Karpas-422 (cell line): ENCODE data around the gene STRAP. TPM values are rescaled to one million over a fixed set of nuclear protein-coding genes. Genes with fewer than 3 reads are reported as not detected.
"Not testable (repeated sequence)": the region's sequence is repeated elsewhere in the genome, so short reads cannot be mapped to it uniquely, and the experiment has no call there.

Experiments
- DNase-seq: peaks from one replicate; pipeline ENCODE4 v3.0.0-alpha.2; 2015
- H2AFZ ChIP-seq: fragments of 200-600 bp; sonication (generic); 2 replicates; pipeline ENCODE4 v1.6.1; 2014; ENCODE audit warnings: antibody characterized with exemption, low read length, mixed read lengths
- H3K27ac ChIP-seq: fragments of 200-600 bp; sonication (generic); 2 replicates; pipeline ENCODE4 v1.5.1; 2014; ENCODE audit warnings: mild to moderate bottlenecking, low read length, moderate library complexity
- H3K27me3 ChIP-seq: fragments of 200-600 bp; sonication (generic); 2 replicates; pipeline ENCODE4 v1.6.1; 2014; ENCODE audit warnings: low read length, mixed read lengths
- H3K36me3 ChIP-seq: fragments of 200-600 bp; sonication (generic); 2 replicates; pipeline ENCODE4 v1.6.1; 2014; ENCODE audit warnings: low read length, mixed read lengths; ENCODE audit not compliant: insufficient read depth
- H3K4me1 ChIP-seq: fragments of 200-600 bp; sonication (generic); 2 replicates; pipeline ENCODE4 v1.6.1; 2014; ENCODE audit warnings: mild to moderate bottlenecking, low read length, mixed read lengths
- H3K4me2 ChIP-seq: fragments of 200-600 bp; sonication (generic); 2 replicates; pipeline ENCODE4 v1.6.1; 2014; ENCODE audit warnings: low read length, low read depth, mild to moderate bottlenecking; ENCODE audit not compliant: poor library complexity, severe bottlenecking
- H3K4me3 ChIP-seq: fragments of 200-600 bp; sonication (generic); 2 replicates; pipeline ENCODE4 v1.5.1; 2014; ENCODE audit warnings: mild to moderate bottlenecking, antibody characterized with exemption, low read length, mixed read lengths
- H3K79me2 ChIP-seq: fragments of 200-600 bp; sonication (generic); 2 replicates; pipeline ENCODE4 v1.6.1; 2014; ENCODE audit warnings: mild to moderate bottlenecking, low read length, mixed read lengths
- H3K9ac ChIP-seq: fragments of 200-600 bp; sonication (generic); 2 replicates; pipeline ENCODE4 v1.6.0; 2014; ENCODE audit warnings: low read length
- H3K9me2 ChIP-seq: fragments of 200-600 bp; sonication (generic), shearing (Covaris generic); replicated peaks from 2 replicates; pipeline ENCODE4 v1.6.0; 2014; ENCODE audit warnings: mild to moderate bottlenecking, low read length, moderate library complexity; ENCODE audit not compliant: insufficient read depth
- H3K9me3 ChIP-seq: fragments of 300-700, 200-600 bp; sonication (generic); 2 replicates; pipeline ENCODE4 v1.6.1; 2014; ENCODE audit warnings: low read length, mixed read lengths
- H4K20me1 ChIP-seq: fragments of 200-600 bp; sonication (generic); 2 replicates; pipeline ENCODE4 v1.6.1; 2014; ENCODE audit warnings: mild to moderate bottlenecking, antibody characterized with exemption, low read length, low read depth; ENCODE audit not compliant: insufficient read depth
- total RNA-seq: library from RNA; depleted of rRNA; stranded (reverse); fragments of >200 nt; shearing (Covaris generic); gene quantifications from 2 replicates; pipeline ENCODE4 v1.2.3, GENCODE V29; 2014; ENCODE audit warnings: low replicate concordance

Gene STRAP
- total RNA-seq, 1 experiment from 2014 or later = 89.3 TPM

GRCh38 chr12:15859116-15859515, 23.1 kb upstream of the STRAP start:
- Histone ChIP-seq H4K20me1 (no peaks in the 10 kb centered on the region), H3K4me1 (peaks cover 5% of the 10 kb centered on the region), H3K9me3 (no peaks in the 10 kb centered on the region), H3K79me2 (no peaks in the 10 kb centered on the region), H3K9me2 (no peaks in the 10 kb centered on the region), H2AFZ (no peak overlapping the region), H3K36me3 (no peaks in the 10 kb centered on the region), H3K9ac (no peak overlapping the region), H3K27ac (no peak overlapping the region), H3K4me2 (no peak overlapping the region), H3K4me3 (no peak overlapping the region), H3K27me3 (no peaks in the 10 kb centered on the region)
- no peak for DNase-seq

- DNase-seq = no peak
- H3K9ac ChIP-seq = no peak overlapping the region
- H4K20me1 ChIP-seq = no peaks in the 10 kb centered on the region
- no peaks in the 10 kb centered on the region for H3K27me3 ChIP-seq
- no peaks in the 10 kb centered on the region for H3K9me2 ChIP-seq
- H3K4me2 ChIP-seq = no peak overlapping the region
- no peak overlapping the region for H3K4me3 ChIP-seq
- no peaks in the 10 kb centered on the region for H3K36me3 ChIP-seq
- peaks cover 6% of the 10 kb centered on the region for H3K4me1 ChIP-seq
- no peak overlapping the region for H2AFZ ChIP-seq
- no peaks in the 10 kb centered on the region for H3K9me3 ChIP-seq
- no peaks in the 10 kb centered on the region for H3K79me2 ChIP-seq
- H3K27ac ChIP-seq = no peak overlapping the region
Measured at GRCh38 chr12:15861404-15861803, 20.8 kb upstream of the STRAP start.

GRCh38 chr12:15862840-15863239, 19.3 kb upstream of the STRAP start:
- no peak overlapping the region for H3K4me2 ChIP-seq
- no peak overlapping the region for H3K9ac ChIP-seq
- H4K20me1 ChIP-seq = no peaks in the 10 kb centered on the region
- H3K27me3 ChIP-seq = no peaks in the 10 kb centered on the region
- H2AFZ ChIP-seq = no peak overlapping the region
- peaks cover 6% of the 10 kb centered on the region for H3K4me1 ChIP-seq
- H3K9me3 ChIP-seq = no peaks in the 10 kb centered on the region
- no peaks in the 10 kb centered on the region for H3K79me2 ChIP-seq
- no peak overlapping the region for H3K27ac ChIP-seq
- no peak for DNase-seq
- no peak overlapping the region for H3K4me3 ChIP-seq
- H3K36me3 ChIP-seq = no peaks in the 10 kb centered on the region
- H3K9me2 ChIP-seq = no peaks in the 10 kb centered on the region

- Histone ChIP-seq H3K4me2 (peak overlapping the region; percentile 44), H3K36me3 (no peaks in the 10 kb centered on the region), H3K4me1 (peaks cover 6% of the 10 kb centered on the region), H2AFZ (no peak overlapping the region), H3K9me3 (no peaks in the 10 kb centered on the region), H3K9me2 (no peaks in the 10 kb centered on the region), H3K4me3 (no peak overlapping the region), H3K9ac (no peak overlapping the region), H3K27me3 (no peaks in the 10 kb centered on the region), H3K27ac (no peak overlapping the region), H4K20me1 (no peaks in the 10 kb centered on the region), H3K79me2 (no peaks in the 10 kb centered on the region)
- DNase-seq = no peak
Measured at GRCh38 chr12:15863372-15863771, 18.8 kb upstream of the STRAP start.

GRCh38 chr12:15863984-15864383, 18.2 kb upstream of the STRAP start:
- Histone ChIP-seq H3K9me3 (no peaks in the 10 kb centered on the region), H3K36me3 (no peaks in the 10 kb centered on the region), H3K9me2 (no peaks in the 10 kb centered on the region), H3K27me3 (no peaks in the 10 kb centered on the region), H3K27ac (no peak overlapping the region), H3K79me2 (no peaks in the 10 kb centered on the region), H3K4me3 (peak overlapping the region; percentile 5; the same call in 1 of the 2 replicates), H3K4me2 (peak overlapping the region; percentile 44), H3K9ac (no peak overlapping the region), H2AFZ (0 out of 2 replicates have a peak overlapping the region, but pooled peaks have one; percentile 63), H3K4me1 (peaks cover 6% of the 10 kb centered on the region), H4K20me1 (no peaks in the 10 kb centered on the region)
- no peak for DNase-seq

- no peak overlapping the region for H3K9ac ChIP-seq
- H3K4me3 ChIP-seq = no peak overlapping the region
- no peaks in the 10 kb centered on the region for H3K9me3 ChIP-seq
- peaks cover 6% of the 10 kb centered on the region for H3K4me1 ChIP-seq
- H3K27me3 ChIP-seq = no peaks in the 10 kb centered on the region
- H3K36me3 ChIP-seq = no peaks in the 10 kb centered on the region
- no peaks in the 10 kb centered on the region for H4K20me1 ChIP-seq
- H2AFZ ChIP-seq = no peak overlapping the region
- H3K4me2 ChIP-seq = no peak overlapping the region
- H3K79me2 ChIP-seq = no peaks in the 10 kb centered on the region
- H3K27ac ChIP-seq = no peak overlapping the region
- no peaks in the 10 kb centered on the region for H3K9me2 ChIP-seq
- no peak for DNase-seq
Measured at GRCh38 chr12:15868186-15868585, 14.0 kb upstream of the STRAP start.

- Histone ChIP-seq H3K9me3 (no peaks in the 10 kb centered on the region), H3K4me1 (no peaks in the 10 kb centered on the region), H3K9me2 (no peaks in the 10 kb centered on the region), H3K36me3 (no peaks in the 10 kb centered on the region), H3K4me3 (no peak overlapping the region), H3K9ac (no peak overlapping the region), H3K27me3 (no peaks in the 10 kb centered on the region), H4K20me1 (no peaks in the 10 kb centered on the region), H3K4me2 (no peak overlapping the region), H3K79me2 (no peaks in the 10 kb centered on the region), H2AFZ (no peak overlapping the region), H3K27ac (no peak overlapping the region)
- DNase-seq = no peak
Measured at GRCh38 chr12:15873556-15873955, 8.6 kb upstream of the STRAP start.

GRCh38 chr12:15874556-15875145, 7.5 kb upstream of the STRAP start:
- not testable (repeated sequence) for H3K36me3 ChIP-seq, H3K4me1 ChIP-seq, H3K9me2 ChIP-seq, H3K27me3 ChIP-seq, H2AFZ ChIP-seq, H3K79me2 ChIP-seq, H4K20me1 ChIP-seq, H3K4me3 ChIP-seq, DNase-seq, H3K9me3 ChIP-seq, H3K27ac ChIP-seq, H3K9ac ChIP-seq, H3K4me2 ChIP-seq

GRCh38 chr12:15875863-15876262, 6.3 kb upstream of the STRAP start:
- no peak overlapping the region for H2AFZ ChIP-seq
- no peaks in the 10 kb centered on the region for H3K36me3 ChIP-seq
- no peak overlapping the region for H3K4me2 ChIP-seq
- no peaks in the 10 kb centered on the region for H3K79me2 ChIP-seq
- no peak overlapping the region for H3K9ac ChIP-seq
- no peaks in the 10 kb centered on the region for H4K20me1 ChIP-seq
- H3K27me3 ChIP-seq = no peaks in the 10 kb centered on the region
- H3K9me3 ChIP-seq = no peaks in the 10 kb centered on the region
- H3K4me3 ChIP-seq = no peak overlapping the region
- no peaks in the 10 kb centered on the region for H3K4me1 ChIP-seq
- no peak overlapping the region for H3K27ac ChIP-seq
- H3K9me2 ChIP-seq = no peaks in the 10 kb centered on the region
- no peak for DNase-seq
